Stimulated activated CD4-positive, alpha-beta T cell treated with anti-CD3 and anti-CD28 coated beads, Interleukin-2, amount 100 ng/mL, for 4 hours (primary cell): ENCODE measurements around the gene CMC4.

Source experiments
- DNase-seq: peaks from one replicate; pipeline ENCODE4 v3.0.0-alpha.2; 2020; ENCODE audit warnings: low read depth

Gene CMC4

GRCh38 chrX:155053656-155054055 lies 17.3 kb downstream of the CMC4 start:
- DNase-seq, result no peak

- no peak for DNase-seq
These were observed 18.0 kb downstream of the CMC4 start for GRCh38 chrX:155052738-155053498.

- DNase-seq, result no peak
These were observed 21.8 kb downstream of the CMC4 start for GRCh38 chrX:155048977-155049619.

- no peak for DNase-seq
These were observed 24.0 kb downstream of the CMC4 start for GRCh38 chrX:155046811-155047528.

- DNase-seq, result no peak
These were observed 24.7 kb downstream of the CMC4 start for GRCh38 chrX:155046129-155046810.

- no peak for DNase-seq
These were observed 35.2 kb downstream of the CMC4 start for GRCh38 chrX:155035688-155036087.

GRCh38 chrX:155031657-155032056 lies 39.3 kb downstream of the CMC4 start:
- no peak for DNase-seq

- DNase-seq, result no peak
These were observed 42.1 kb downstream of the CMC4 start for GRCh38 chrX:155028877-155029291.

GRCh38 chrX:155028129-155028528 lies 42.8 kb downstream of the CMC4 start:
- DNase-seq, result no peak

GRCh38 chrX:155027509-155028066 lies 43.3 kb downstream of the CMC4 start:
- DNase-seq, result no peak

- DNase-seq, result peak; percentile 90
These were observed 44.0 kb downstream of the CMC4 start, which contains the start of gene FUNDC2 for GRCh38 chrX:155026727-155027508. Gene FUNDC2, plus strand, starts transcription at chrX:155026844. Its CDS starts 95 bp downstream, at chrX:155026939.

- DNase-seq, result no peak
These were observed 44.6 kb downstream of the CMC4 start for GRCh38 chrX:155026420-155026726.

- no peak for DNase-seq
These were observed 46.8 kb downstream of the CMC4 start for GRCh38 chrX:155023907-155024833.

- no peak for DNase-seq
These were observed 48.4 kb downstream of the CMC4 start, which contains the start of gene F8 for GRCh38 chrX:155022585-155022984. Gene F8, minus strand, starts transcription at chrX:155022723. Its CDS starts 171 bp downstream, at chrX:155022552.

- no peak for DNase-seq
These were observed 50.3 kb downstream of the CMC4 start for GRCh38 chrX:155020591-155020990.
